ENCODE data around the gene RIC1. TPM values are rescaled to one million over a fixed set of nuclear protein-coding genes. Genes with fewer than 3 reads are reported as not detected.

Gene RIC1
- total and polyA plus RNA-seq, 8 donors, result 21.5 to 32.9 (median 30.7) TPM

DNA sequence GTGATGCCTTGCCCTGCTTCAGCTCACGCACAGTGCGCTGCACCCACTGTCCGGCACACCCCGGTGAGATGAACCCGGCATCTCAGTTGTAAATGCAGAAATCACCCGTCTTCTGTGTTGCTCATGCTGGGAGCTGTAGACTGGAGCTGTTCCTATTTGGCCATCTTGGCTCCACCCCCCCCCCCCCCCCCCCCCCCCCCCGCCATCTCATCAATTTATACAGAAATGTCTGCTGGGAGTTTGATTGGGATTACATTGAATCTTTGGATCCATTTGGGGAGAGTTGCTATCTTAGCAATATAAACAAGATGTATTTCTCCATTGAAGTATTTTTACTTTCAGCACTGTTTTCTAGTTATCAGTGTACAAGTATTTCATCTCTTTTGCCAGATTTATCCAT, 55.2 kb downstream of the RIC1 start:
- TF ChIP-seq, protein P1, sequence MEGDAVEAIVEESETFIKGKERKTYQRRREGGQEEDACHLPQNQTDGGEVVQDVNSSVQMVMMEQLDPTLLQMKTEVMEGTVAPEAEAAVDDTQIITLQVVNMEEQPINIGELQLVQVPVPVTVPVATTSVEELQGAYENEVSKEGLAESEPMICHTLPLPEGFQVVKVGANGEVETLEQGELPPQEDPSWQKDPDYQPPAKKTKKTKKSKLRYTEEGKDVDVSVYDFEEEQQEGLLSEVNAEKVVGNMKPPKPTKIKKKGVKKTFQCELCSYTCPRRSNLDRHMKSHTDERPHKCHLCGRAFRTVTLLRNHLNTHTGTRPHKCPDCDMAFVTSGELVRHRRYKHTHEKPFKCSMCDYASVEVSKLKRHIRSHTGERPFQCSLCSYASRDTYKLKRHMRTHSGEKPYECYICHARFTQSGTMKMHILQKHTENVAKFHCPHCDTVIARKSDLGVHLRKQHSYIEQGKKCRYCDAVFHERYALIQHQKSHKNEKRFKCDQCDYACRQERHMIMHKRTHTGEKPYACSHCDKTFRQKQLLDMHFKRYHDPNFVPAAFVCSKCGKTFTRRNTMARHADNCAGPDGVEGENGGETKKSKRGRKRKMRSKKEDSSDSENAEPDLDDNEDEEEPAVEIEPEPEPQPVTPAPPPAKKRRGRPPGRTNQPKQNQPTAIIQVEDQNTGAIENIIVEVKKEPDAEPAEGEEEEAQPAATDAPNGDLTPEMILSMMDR (IDR thresholded peaks at IDR 0.05), result no peak
- intact Hi-C loops (cut with DNase I), result no loop called here
- H3K36me3 ChIP-seq, result no peaks in the 10 kb centered on the region
- H3K27ac ChIP-seq, result no peak overlapping the region
- no peak overlapping the region for H3K4me3 ChIP-seq
- DNase-seq (no peak), ATAC-seq (no peak)
- no peaks in the 10 kb centered on the region for H3K27me3 ChIP-seq
- H3K4me1 ChIP-seq, result peaks cover 0 to 7% of the 10 kb centered on the region in 2 donors
- H3K9me3 ChIP-seq, result peaks cover 0 to 11% of the 10 kb centered on the region in 2 donors

DNA sequence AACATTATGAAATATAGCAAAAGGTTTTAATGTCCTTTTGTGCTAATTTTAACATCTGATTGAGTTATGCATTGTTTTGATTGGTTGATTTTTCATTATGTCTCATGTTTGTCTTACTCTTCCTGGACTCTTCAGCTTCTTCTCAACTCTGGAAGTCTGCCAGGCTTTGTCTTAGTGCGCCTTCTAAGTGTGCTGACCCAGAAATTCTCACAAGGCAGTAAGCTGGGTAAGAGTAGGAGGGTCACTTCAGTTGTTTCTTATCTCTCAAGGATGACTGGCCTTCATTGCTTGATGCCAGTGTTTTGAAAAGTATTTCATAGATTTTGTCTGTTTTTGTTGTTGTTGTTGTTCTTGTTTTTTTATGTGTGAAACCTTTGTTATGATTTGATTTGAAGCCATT, 59.2 kb downstream of the RIC1 start:
- peak; percentile 31 for ATAC-seq
- H3K27ac ChIP-seq, result no peak overlapping the region
- H3K4me1 ChIP-seq, result peaks cover 0 to 7% of the 10 kb centered on the region in 2 donors
- H3K4me3 ChIP-seq, result no peak overlapping the region
- no peaks in the 10 kb centered on the region for H3K36me3 ChIP-seq
- no peaks in the 10 kb centered on the region for H3K27me3 ChIP-seq
- intact Hi-C loops (cut with DNase I), result no loop called here
- TF ChIP-seq, protein P1 (IDR thresholded peaks at IDR 0.05), result no peak
- DNase-seq, result peak in 1 of 4 donors; percentile 11
- H3K9me3 ChIP-seq, result peaks cover 0 to 10% of the 10 kb centered on the region in 2 donors

DNA sequence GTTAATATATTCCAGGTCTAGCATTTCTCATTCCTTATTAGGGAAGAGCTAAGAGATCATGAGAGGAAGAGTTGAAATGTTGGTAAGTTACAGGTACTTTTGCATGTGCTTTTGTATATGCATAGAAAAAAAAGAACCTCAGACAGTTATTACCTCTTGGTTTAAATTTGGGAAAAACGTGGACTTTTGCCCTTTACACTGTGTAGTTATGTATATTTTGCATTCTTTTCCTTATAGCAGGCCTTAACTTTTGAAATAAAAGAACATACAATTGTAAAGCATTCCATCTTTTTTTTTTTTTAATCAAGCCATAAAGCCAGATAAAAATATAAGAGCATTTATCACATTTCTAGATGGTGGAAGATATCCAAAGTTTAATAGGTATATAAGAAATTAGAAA, 61.4 kb downstream of the RIC1 start:
- H3K27me3 ChIP-seq, result no peaks in the 10 kb centered on the region
- no peaks in the 10 kb centered on the region for H3K9me3 ChIP-seq
- intact Hi-C loops (cut with DNase I), result no loop called here
- peaks cover 0 to 7% of the 10 kb centered on the region in 2 donors for H3K4me1 ChIP-seq
- ATAC-seq, result no peak
- TF ChIP-seq, protein P1 (IDR thresholded peaks at IDR 0.05), result no peak
- DNase-seq, result no peak
- no peak overlapping the region for H3K27ac ChIP-seq
- no peak overlapping the region for H3K4me3 ChIP-seq
- H3K36me3 ChIP-seq, result no peaks in the 10 kb centered on the region

DNA sequence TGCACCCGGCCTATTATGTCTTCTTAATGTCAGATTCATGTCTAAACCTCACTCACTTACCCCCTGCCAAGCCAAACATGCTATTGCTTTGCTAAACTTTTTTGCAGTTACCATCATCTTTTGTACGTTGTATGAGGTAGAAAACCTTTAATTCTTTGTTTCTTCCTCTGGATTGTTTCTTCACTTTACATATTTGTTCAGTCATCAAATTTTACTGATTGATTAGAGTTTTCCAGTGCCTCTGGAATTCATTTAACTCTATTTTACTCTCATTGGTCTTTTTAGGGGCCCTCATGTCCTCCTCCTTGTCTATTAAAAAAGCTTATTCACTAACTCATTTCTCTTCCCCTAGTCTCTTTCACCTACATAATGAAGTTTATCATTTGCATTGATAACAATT, 67.0 kb downstream of the RIC1 start:
- Histone ChIP-seq H3K4me1 (no peaks in the 10 kb centered on the region), H3K27ac (no peak overlapping the region), H3K4me3 (no peak overlapping the region), H3K36me3 (no peaks in the 10 kb centered on the region), H3K27me3 (no peaks in the 10 kb centered on the region), H3K9me3 (no peaks in the 10 kb centered on the region)
- ATAC-seq, result no peak
- DNase-seq, result no peak
- TF ChIP-seq, protein P1 (IDR thresholded peaks at IDR 0.05), result no peak
- intact Hi-C loops (cut with DNase I), result no loop called here

DNA sequence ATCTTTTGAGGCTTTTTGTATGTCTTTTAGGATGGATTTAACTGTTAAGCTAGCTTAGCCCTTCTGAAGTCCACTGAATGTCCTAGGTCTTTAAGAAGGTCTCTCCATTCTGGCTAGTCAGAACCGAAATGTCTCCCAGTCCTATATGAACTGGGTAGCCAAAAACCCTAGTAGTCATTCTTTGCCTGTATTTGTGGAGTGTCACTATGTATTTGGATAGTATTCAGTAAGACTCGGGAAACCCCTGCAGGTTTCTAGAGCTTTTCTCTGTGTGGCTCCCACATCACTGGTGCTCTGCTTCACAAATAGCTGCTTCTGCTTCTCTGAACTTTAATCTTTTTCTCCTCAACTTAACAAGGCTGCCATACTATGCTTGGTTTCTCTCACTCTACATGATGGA, 68.0 kb downstream of the RIC1 start:
- H3K4me1 ChIP-seq, result no peaks in the 10 kb centered on the region
- TF ChIP-seq, protein P1 (IDR thresholded peaks at IDR 0.05), result no peak
- DNase-seq, result no peak
- intact Hi-C loops (cut with DNase I), result no loop called here
- no peak overlapping the region for H3K4me3 ChIP-seq
- no peaks in the 10 kb centered on the region for H3K9me3 ChIP-seq
- no peak overlapping the region for H3K27ac ChIP-seq
- no peak for ATAC-seq
- H3K36me3 ChIP-seq, result no peaks in the 10 kb centered on the region
- H3K27me3 ChIP-seq, result no peaks in the 10 kb centered on the region

Data from left lung (tissue), 10 donors.